SK-N-SH (cell line): ENCODE results near the gene PNCK. TPM values are rescaled to one million over a fixed set of nuclear protein-coding genes. Genes with fewer than 3 reads are reported as not detected.

Experiments
- CTCF ChIA-PET: fragments of 300-600, 350-600 bp; formaldehyde crosslinking; extraction: SDS; loops from one replicate; lab custom pipeline; 2021; lab: Yijun Ruan, JAX
- POLR2A ChIA-PET: fragments of 350-600 bp; sonication (Branson Sonifier 250); formaldehyde crosslinking; extraction: SDS; loops from one replicate; lab custom pipeline; 2020; ENCODE audit warnings: antibody characterized with exemption, inconsistent platforms; lab: Yijun Ruan, JAX
- DNase-seq: peaks from one replicate; pipeline ENCODE4 v3.0.0; 2012
- H2AFZ ChIP-seq: fragments of 200-600 bp; sonication (generic); 2 replicates; pipeline ENCODE4 v1.8.1; 2016; ENCODE audit warnings: antibody characterized with exemption, mild to moderate bottlenecking, low read depth
- H3F3A ChIP-seq: fragments of 200-600 bp; sonication (generic); replicated peaks from 2 replicates; pipeline ENCODE3; 2016; ENCODE audit warnings: antibody characterized with exemption, mild to moderate bottlenecking; ENCODE audit not compliant: insufficient read depth
- H3K27ac ChIP-seq, 2 experiments: fragments of 200-500 bp in 1 of 2; fragments of 200-600 bp in 1 of 2; sonication (Bioruptor generic) in 1 of 2; sonication (generic), shearing (Covaris generic) in 1 of 2; 2 replicates each; pipeline versions ENCODE4 v1.5.1 to v1.6.1; 2014 to 2016; ENCODE audit warnings: low read depth in 2 of 2, inconsistent platforms in 1 of 2, low read length in 1 of 2, mild to moderate bottlenecking in 1 of 2, mixed read lengths in 1 of 2
- H3K27me3 ChIP-seq: fragments of 200-600 bp; sonication (generic), shearing (Covaris generic); 2 replicates; pipeline ENCODE4 v1.6.1; 2016; ENCODE audit warnings: mixed run types; ENCODE audit not compliant: insufficient read depth
- H3K36me3 ChIP-seq, 2 experiments: fragments of 200-500 bp in 1 of 2; fragments of 200-600 bp in 1 of 2; sonication (Bioruptor generic) in 1 of 2; sonication (generic) in 1 of 2; replicated peaks in 1 of 2; 2 replicates each; pipeline versions ENCODE3 to v1.5.1; 2014 to 2016; ENCODE audit warnings: low read length in 1 of 2, mild to moderate bottlenecking in 1 of 2; ENCODE audit not compliant: insufficient read depth in 2 of 2, control insufficient read depth in 1 of 2
- H3K4me1 ChIP-seq, 2 experiments: fragments of 200-500 bp in 1 of 2; fragments of 200-600 bp in 1 of 2; sonication (Bioruptor generic) in 1 of 2; sonication (generic), shearing (Covaris generic) in 1 of 2; 2 replicates each; pipeline versions ENCODE4 v1.5.1 to v1.6.1; 2014 to 2016; ENCODE audit warnings: low read depth in 1 of 2, low read length in 1 of 2, mixed run types in 1 of 2; ENCODE audit not compliant: insufficient read depth in 2 of 2, control insufficient read depth in 1 of 2
- H3K4me2 ChIP-seq: fragments of 200-600 bp; sonication (generic), shearing (Covaris generic); 2 replicates; pipeline ENCODE4 v1.6.1; 2017; ENCODE audit warnings: mixed run types
- H3K4me3 ChIP-seq, 2 experiments: fragments of 200-500 bp in 1 of 2; fragments of 200-600 bp in 1 of 2; sonication (Bioruptor generic) in 1 of 2; sonication (generic), shearing (Covaris generic) in 1 of 2; 2 replicates each; pipeline versions ENCODE4 v1.5.1 to v1.8.1; 2014 to 2016; ENCODE audit warnings: low read depth in 2 of 2, inconsistent platforms in 1 of 2, low read length in 1 of 2, mild to moderate bottlenecking in 1 of 2, mixed read lengths in 1 of 2, moderate library complexity in 1 of 2
- H3K79me2 ChIP-seq: fragments of 200-600 bp; sonication (generic); 2 replicates; pipeline ENCODE4 v1.8.1; 2017; ENCODE audit warnings: mild to moderate bottlenecking; ENCODE audit not compliant: insufficient read depth
- H3K9ac ChIP-seq: fragments of 200-600 bp; sonication (generic); 2 replicates; pipeline ENCODE4 v1.6.1; 2017; ENCODE audit warnings: mixed run types
- H3K9me2 ChIP-seq: fragments of 200-600 bp; sonication (generic); 2 replicates; pipeline ENCODE4 v1.6.1; 2017; ENCODE audit warnings: mixed run types
- H3K9me3 ChIP-seq: fragments of 200-600 bp; sonication (generic); 2 replicates; pipeline ENCODE4 v1.6.1; 2017; ENCODE audit warnings: mixed run types, mild to moderate bottlenecking, moderate library complexity
- H4K20me1 ChIP-seq: fragments of 200-600 bp; sonication (generic); 2 replicates; pipeline ENCODE4 v1.6.1; 2017; ENCODE audit warnings: mild to moderate bottlenecking, mixed run types; ENCODE audit not compliant: insufficient read depth
- GABPA ChIP-seq: IDR thresholded peaks from 2 replicates; pipeline ENCODE4 v1.4.0; 2012; ENCODE audit warnings: low read depth, mild to moderate bottlenecking
- GATA2 ChIP-seq: sonication (generic); formaldehyde crosslinking; IDR thresholded peaks from 2 replicates; pipeline ENCODE4 v1.5.0; 2020; ENCODE audit warnings: mild to moderate bottlenecking, missing genetic modification reagents
- MEF2A ChIP-seq: IDR thresholded peaks from 2 replicates; pipeline ENCODE4 v1.4.0; 2012; ENCODE audit warnings: low read depth, borderline replicate concordance
- MXI1 ChIP-seq: IDR thresholded peaks from 2 replicates; pipeline ENCODE4 v1.6.1; 2012; ENCODE audit warnings: mild to moderate bottlenecking, low read depth, low read length, improper control_type of control experiment
- NFIC ChIP-seq: IDR thresholded peaks from 2 replicates; pipeline ENCODE4 v1.4.0; 2012; ENCODE audit warnings: borderline replicate concordance
- PBX3 ChIP-seq: IDR thresholded peaks from 2 replicates; pipeline ENCODE4; 2012
- RAD21 ChIP-seq: IDR thresholded peaks from 2 replicates; pipeline ENCODE4 v1.6.1; 2012; ENCODE audit warnings: mild to moderate bottlenecking, low read length
- RCOR1 ChIP-seq: fragments of 150-350 bp; IDR thresholded peaks from 2 replicates; pipeline ENCODE4 v1.6.1; 2017; ENCODE audit warnings: antibody characterized with exemption, low read length
- TAF1 ChIP-seq: IDR thresholded peaks from 2 replicates; pipeline ENCODE4 v1.6.1; 2012; ENCODE audit warnings: low read depth, mild to moderate bottlenecking, low read length, moderate library complexity, borderline replicate concordance
- TCF12 ChIP-seq: IDR thresholded peaks from 2 replicates; pipeline ENCODE4 v1.4.0; 2012
- USF2 ChIP-seq: fragments of 150-350 bp; IDR thresholded peaks from 2 replicates; pipeline ENCODE4 v1.6.1; 2017; ENCODE audit warnings: antibody characterized with exemption, low read length, low read depth, borderline replicate concordance
- YY1 ChIP-seq: IDR thresholded peaks from 2 replicates; pipeline ENCODE4 v1.4.0; 2012; ENCODE audit warnings: low read depth, mild to moderate bottlenecking
- WGBS: methylation state at CpG from one replicate; pipeline ENCODE4 v1.1.6; 2017; ENCODE audit warnings: low lambda C conversion rate; 5-methylcytosine and 5-hydroxymethylcytosine counted together
- polyA plus RNA-seq, 3 experiments: library from polyadenylated mRNA; depleted of rRNA; stranded (reverse); fragments of >200 nt; gene quantifications; 2 replicates each; pipeline ENCODE4 v1.2.3, GENCODE V29; 2012
- TF ChIP-seq, protein P1 (sequence below): IDR thresholded peaks from 2 replicates; pipeline ENCODE4 v1.6.1; 2012; ENCODE audit warnings: mild to moderate bottlenecking, low read depth, low read length, moderate library complexity
- TF ChIP-seq, protein P2 (sequence below): IDR thresholded peaks from 2 replicates; pipeline ENCODE4 v1.4.0; 2012; ENCODE audit warnings: low read depth, borderline replicate concordance
- TF ChIP-seq, protein P3 (sequence below): IDR thresholded peaks from 2 replicates; pipeline ENCODE4 v1.4.0; 2012; ENCODE audit warnings: low read depth
- TF ChIP-seq, protein P4 (sequence below): fragments of 150-350 bp; IDR thresholded peaks from 2 replicates; pipeline ENCODE4 v1.6.1; 2016; ENCODE audit warnings: mild to moderate bottlenecking, low read depth, low read length

The PNCK gene
- polyA plus RNA-seq, 1 of the 3 experiments (the other 2 are of a cell fraction), result 1.2 TPM

DNA sequence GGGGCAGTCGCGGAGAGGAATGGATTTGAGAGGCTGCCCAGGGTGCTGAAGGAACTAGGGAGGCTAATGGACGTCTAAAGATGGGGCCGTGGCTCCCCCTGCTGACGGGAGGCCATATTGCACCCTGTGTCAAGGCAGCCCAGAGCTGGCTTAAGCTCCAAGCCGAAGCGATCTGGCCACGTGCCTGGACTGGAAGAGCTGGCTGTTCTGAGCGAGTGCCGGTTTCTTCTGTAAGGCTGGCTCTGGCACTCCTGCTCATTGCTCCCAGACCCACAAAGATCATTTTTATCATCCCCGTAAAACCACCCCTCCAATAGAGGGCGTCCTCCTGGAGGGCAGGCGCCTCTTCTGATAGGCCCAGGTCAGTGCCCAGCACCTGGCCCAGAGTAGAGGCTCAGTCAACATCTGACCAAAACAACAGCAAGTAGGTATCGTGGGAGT, 5.6 kb downstream of the PNCK start (continued):
- 0 out of 2 replicates have a peak, but pooled peaks have one; percentile 17 for TF ChIP-seq USF2
- peak; percentile 67; the same call in 1 of the 2 replicates for TF ChIP-seq MXI1
- TF ChIP-seq, protein P1, sequence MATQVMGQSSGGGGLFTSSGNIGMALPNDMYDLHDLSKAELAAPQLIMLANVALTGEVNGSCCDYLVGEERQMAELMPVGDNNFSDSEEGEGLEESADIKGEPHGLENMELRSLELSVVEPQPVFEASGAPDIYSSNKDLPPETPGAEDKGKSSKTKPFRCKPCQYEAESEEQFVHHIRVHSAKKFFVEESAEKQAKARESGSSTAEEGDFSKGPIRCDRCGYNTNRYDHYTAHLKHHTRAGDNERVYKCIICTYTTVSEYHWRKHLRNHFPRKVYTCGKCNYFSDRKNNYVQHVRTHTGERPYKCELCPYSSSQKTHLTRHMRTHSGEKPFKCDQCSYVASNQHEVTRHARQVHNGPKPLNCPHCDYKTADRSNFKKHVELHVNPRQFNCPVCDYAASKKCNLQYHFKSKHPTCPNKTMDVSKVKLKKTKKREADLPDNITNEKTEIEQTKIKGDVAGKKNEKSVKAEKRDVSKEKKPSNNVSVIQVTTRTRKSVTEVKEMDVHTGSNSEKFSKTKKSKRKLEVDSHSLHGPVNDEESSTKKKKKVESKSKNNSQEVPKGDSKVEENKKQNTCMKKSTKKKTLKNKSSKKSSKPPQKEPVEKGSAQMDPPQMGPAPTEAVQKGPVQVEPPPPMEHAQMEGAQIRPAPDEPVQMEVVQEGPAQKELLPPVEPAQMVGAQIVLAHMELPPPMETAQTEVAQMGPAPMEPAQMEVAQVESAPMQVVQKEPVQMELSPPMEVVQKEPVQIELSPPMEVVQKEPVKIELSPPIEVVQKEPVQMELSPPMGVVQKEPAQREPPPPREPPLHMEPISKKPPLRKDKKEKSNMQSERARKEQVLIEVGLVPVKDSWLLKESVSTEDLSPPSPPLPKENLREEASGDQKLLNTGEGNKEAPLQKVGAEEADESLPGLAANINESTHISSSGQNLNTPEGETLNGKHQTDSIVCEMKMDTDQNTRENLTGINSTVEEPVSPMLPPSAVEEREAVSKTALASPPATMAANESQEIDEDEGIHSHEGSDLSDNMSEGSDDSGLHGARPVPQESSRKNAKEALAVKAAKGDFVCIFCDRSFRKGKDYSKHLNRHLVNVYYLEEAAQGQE, result peak; percentile 69; the same call in 1 of the 2 replicates
- TF ChIP-seq RCOR1, result no peak
- TF ChIP-seq GATA2 (CRISPR knock-in tag), result no peak
- TF ChIP-seq, protein P2, sequence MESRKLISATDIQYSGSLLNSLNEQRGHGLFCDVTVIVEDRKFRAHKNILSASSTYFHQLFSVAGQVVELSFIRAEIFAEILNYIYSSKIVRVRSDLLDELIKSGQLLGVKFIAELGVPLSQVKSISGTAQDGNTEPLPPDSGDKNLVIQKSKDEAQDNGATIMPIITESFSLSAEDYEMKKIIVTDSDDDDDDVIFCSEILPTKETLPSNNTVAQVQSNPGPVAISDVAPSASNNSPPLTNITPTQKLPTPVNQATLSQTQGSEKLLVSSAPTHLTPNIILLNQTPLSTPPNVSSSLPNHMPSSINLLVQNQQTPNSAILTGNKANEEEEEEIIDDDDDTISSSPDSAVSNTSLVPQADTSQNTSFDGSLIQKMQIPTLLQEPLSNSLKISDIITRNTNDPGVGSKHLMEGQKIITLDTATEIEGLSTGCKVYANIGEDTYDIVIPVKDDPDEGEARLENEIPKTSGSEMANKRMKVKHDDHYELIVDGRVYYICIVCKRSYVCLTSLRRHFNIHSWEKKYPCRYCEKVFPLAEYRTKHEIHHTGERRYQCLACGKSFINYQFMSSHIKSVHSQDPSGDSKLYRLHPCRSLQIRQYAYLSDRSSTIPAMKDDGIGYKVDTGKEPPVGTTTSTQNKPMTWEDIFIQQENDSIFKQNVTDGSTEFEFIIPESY, result no peak
- TF ChIP-seq TCF12, result no peak
- no peak for TF ChIP-seq YY1
- TF ChIP-seq, protein P3, sequence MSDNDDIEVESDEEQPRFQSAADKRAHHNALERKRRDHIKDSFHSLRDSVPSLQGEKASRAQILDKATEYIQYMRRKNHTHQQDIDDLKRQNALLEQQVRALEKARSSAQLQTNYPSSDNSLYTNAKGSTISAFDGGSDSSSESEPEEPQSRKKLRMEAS, result 0 out of 2 replicates have a peak, but pooled peaks have one; percentile 32
- no peak for TF ChIP-seq PBX3

- Histone ChIP-seq H3F3A (no peaks in the 10 kb centered on the region), H3K4me2 (no peak overlapping the region)
- no peak for TF ChIP-seq GABPA
- no peak for TF ChIP-seq MEF2A
- no peak for TF ChIP-seq USF2
- TF ChIP-seq, protein P4, sequence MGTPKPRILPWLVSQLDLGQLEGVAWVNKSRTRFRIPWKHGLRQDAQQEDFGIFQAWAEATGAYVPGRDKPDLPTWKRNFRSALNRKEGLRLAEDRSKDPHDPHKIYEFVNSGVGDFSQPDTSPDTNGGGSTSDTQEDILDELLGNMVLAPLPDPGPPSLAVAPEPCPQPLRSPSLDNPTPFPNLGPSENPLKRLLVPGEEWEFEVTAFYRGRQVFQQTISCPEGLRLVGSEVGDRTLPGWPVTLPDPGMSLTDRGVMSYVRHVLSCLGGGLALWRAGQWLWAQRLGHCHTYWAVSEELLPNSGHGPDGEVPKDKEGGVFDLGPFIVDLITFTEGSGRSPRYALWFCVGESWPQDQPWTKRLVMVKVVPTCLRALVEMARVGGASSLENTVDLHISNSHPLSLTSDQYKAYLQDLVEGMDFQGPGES, result no peak
- TF ChIP-seq RAD21, result no peak
- no peak for TF ChIP-seq GATA2 (CRISPR knock-in tag)
- TF ChIP-seq TCF12, result no peak
- no peak for TF ChIP-seq MXI1
- no peak for TF ChIP-seq TAF1
- TF ChIP-seq NFIC, result no peak
- TF ChIP-seq PBX3, result no peak
Measured at GRCh38 chrX:153667281-153667955, 6.2 kb downstream of the PNCK start.

More at GRCh38 chrX:153667281-153667955, 6.2 kb downstream of the PNCK start:
- H2AFZ ChIP-seq, result 0 out of 2 replicates have a peak overlapping the region, but pooled peaks have one; percentile 68
- H3K9ac ChIP-seq, result no peak overlapping the region
- ChIA-PET POLR2A (interaction anchor here (0.5 to 1.2 kb wide), 2 partner anchors 113 to 216 kb away, joined by 3 to 4 read pairs; no protein-coding TSS in a partner anchor), CTCF (interaction anchor here (0.6 to 10.5 kb wide), 25 partner anchors 11 to 725 kb away, joined by 3 to 128 read pairs (median 8); partner anchors contain the start of genes DUSP9 and SLC6A8)
- 55% methylated on average over 10 of the region's 11 CpGs for WGBS
- H3K27me3 ChIP-seq, result no peaks in the 10 kb centered on the region; the same call in 1 of the 2 replicates
- H3K4me3 ChIP-seq, result peak overlapping the region in 1 of 2 experiments; percentile 35; a peak in 1 of 4 replicates
- DNase-seq, result no peak
- H4K20me1 ChIP-seq, result no peaks in the 10 kb centered on the region
- H3K4me1 ChIP-seq, result peaks cover 0 to 3% of the 10 kb centered on the region in 2 experiments; a peak in 1 of 4 replicates
- no peaks in the 10 kb centered on the region for H3K9me2 ChIP-seq
- 0 out of 2 replicates have a peak, but pooled peaks cover 9% of the 10 kb centered on the region for H3K9me3 ChIP-seq
- H3K79me2 ChIP-seq, result no peaks in the 10 kb centered on the region
- H3K27ac ChIP-seq, result no peak overlapping the region
- H3K36me3 ChIP-seq, result no peaks in the 10 kb centered on the region
